Esophagus (tissue), 2 donors: Measurements from ENCODE around the gene CYFIP2. TPM values are rescaled to one million over a fixed set of nuclear protein-coding genes. Genes with fewer than 3 reads are reported as not detected.

Experiments used
- H3K27ac ChIP-seq, 2 donors: one replicate each; pipeline ENCODE4 v1.5.1; 2013; ENCODE audit warnings: low read depth in 2 of 2, mild to moderate bottlenecking in 2 of 2, inconsistent platforms in 1 of 2, low read length in 1 of 2, moderate library complexity in 1 of 2
- H3K27me3 ChIP-seq, 2 donors: one replicate each; pipeline ENCODE4 v1.6.1; 2013; ENCODE audit warnings: low read length in 2 of 2, control low read depth in 1 of 2, mild to moderate bottlenecking in 1 of 2; ENCODE audit not compliant: insufficient read depth in 2 of 2, control insufficient read depth in 1 of 2
- H3K36me3 ChIP-seq, 2 donors: one replicate each; pipeline ENCODE4 v1.6.1; 2013; ENCODE audit warnings: low read length in 1 of 2; ENCODE audit not compliant: control insufficient read depth in 2 of 2, insufficient read depth in 2 of 2
- H3K4me1 ChIP-seq, 2 donors: one replicate each; pipeline ENCODE4 v1.6.1; 2013; ENCODE audit warnings: low read length in 1 of 2; ENCODE audit not compliant: control insufficient read depth in 2 of 2, insufficient read depth in 2 of 2
- H3K4me3 ChIP-seq, 2 donors: one replicate each; pipeline ENCODE4 v1.5.1; 2013; ENCODE audit warnings: low read length in 2 of 2, mild to moderate bottlenecking in 2 of 2, low read depth in 1 of 2, moderate library complexity in 1 of 2
- H3K9me3 ChIP-seq, 2 donors: one replicate each; pipeline ENCODE4 v1.6.1; 2013; ENCODE audit warnings: mild to moderate bottlenecking in 2 of 2, low read depth in 1 of 2, low read length in 1 of 2, moderate library complexity in 1 of 2; ENCODE audit not compliant: control insufficient read depth in 2 of 2, insufficient read depth in 1 of 2
- WGBS, 2 donors: extraction: QIAGEN DNeasy Blood & Tissue Kit; methylation state at CpG; one replicate each; pipeline ENCODE4 v1.1.7; 2013; 5-methylcytosine and 5-hydroxymethylcytosine counted together
- polyA plus RNA-seq, 2 donors: library from polyadenylated mRNA; stranded (reverse); fragments of 200-250 nt; gene quantifications; one replicate each; pipeline ENCODE4 v1.2.3, GENCODE V29; 2013
- donor health status: healthy with polysubstance abuse.
- donor health status: Bipolar disorder and iron deficiency.

The CYFIP2 gene
- polyA plus RNA-seq, 2 donors: 2.0 to 3.3 TPM

- Histone ChIP-seq H3K4me3 (no peak overlapping the region), H3K36me3 (no peaks in the 10 kb centered on the region), H3K27me3 (no peaks in the 10 kb centered on the region), H3K4me1 (no peaks in the 10 kb centered on the region), H3K9me3 (no peaks in the 10 kb centered on the region), H3K27ac (no peak overlapping the region)
- 69 to 84% methylated on average over 14 of the region's 14 CpGs for WGBS, 2 donors
Measured at GRCh38 chr5:157309796-157310195, 43.9 kb downstream of the CYFIP2 start.

- Histone ChIP-seq H3K27ac (no peak overlapping the region), H3K27me3 (no peaks in the 10 kb centered on the region), H3K4me3 (no peak overlapping the region), H3K9me3 (no peaks in the 10 kb centered on the region), H3K4me1 (no peaks in the 10 kb centered on the region), H3K36me3 (no peaks in the 10 kb centered on the region)
- 95% methylated on average over 11 of the region's 11 CpGs for WGBS, 2 donors
Measured at GRCh38 chr5:157311595-157311994, 45.7 kb downstream of the CYFIP2 start.

- H3K27ac ChIP-seq: no peak overlapping the region
- no peaks in the 10 kb centered on the region for H3K36me3 ChIP-seq
- H3K4me3 ChIP-seq: no peak overlapping the region
- H3K27me3 ChIP-seq: no peaks in the 10 kb centered on the region
- no peaks in the 10 kb centered on the region for H3K9me3 ChIP-seq
- no peaks in the 10 kb centered on the region for H3K4me1 ChIP-seq
- WGBS, 2 donors: 23 to 32% methylated on average over 6 of the region's 6 CpGs
Measured at GRCh38 chr5:157312492-157312891, 46.6 kb downstream of the CYFIP2 start.

- WGBS, 2 donors: 91 to 95% methylated on average over 9 to 13 of the region's 13 CpGs
- Histone ChIP-seq H3K27ac (no peak overlapping the region), H3K36me3 (no peaks in the 10 kb centered on the region), H3K27me3 (no peaks in the 10 kb centered on the region), H3K4me1 (no peaks in the 10 kb centered on the region), H3K4me3 (no peak overlapping the region), H3K9me3 (no peaks in the 10 kb centered on the region)
Measured at GRCh38 chr5:157322581-157322980, 56.7 kb downstream of the CYFIP2 start.

- Histone ChIP-seq H3K36me3 (no peaks in the 10 kb centered on the region), H3K4me1 (no peaks in the 10 kb centered on the region), H3K27me3 (no peaks in the 10 kb centered on the region), H3K27ac (no peak overlapping the region), H3K9me3 (no peaks in the 10 kb centered on the region), H3K4me3 (no peak overlapping the region)
- WGBS, 2 donors: 81 to 84% methylated on average over 10 of the region's 10 CpGs
Measured at GRCh38 chr5:157323107-157323706, 57.3 kb downstream of the CYFIP2 start.

GRCh38 chr5:157324237-157324636, 58.3 kb downstream of the CYFIP2 start:
- Histone ChIP-seq H3K36me3 (no peaks in the 10 kb centered on the region), H3K4me1 (no peaks in the 10 kb centered on the region), H3K4me3 (no peak overlapping the region), H3K9me3 (no peaks in the 10 kb centered on the region), H3K27ac (no peak overlapping the region), H3K27me3 (no peaks in the 10 kb centered on the region)
- 96 to 97% methylated on average over 7 of the region's 7 CpGs for WGBS, 2 donors

- 76 to 85% methylated on average over 7 of the region's 7 CpGs for WGBS, 2 donors
- Histone ChIP-seq H3K9me3 (no peaks in the 10 kb centered on the region), H3K4me1 (no peaks in the 10 kb centered on the region), H3K27me3 (no peaks in the 10 kb centered on the region), H3K36me3 (no peaks in the 10 kb centered on the region), H3K4me3 (no peak overlapping the region), H3K27ac (no peak overlapping the region)
Measured at GRCh38 chr5:157326440-157327005, 60.6 kb downstream of the CYFIP2 start.

GRCh38 chr5:157327771-157328170, 61.8 kb downstream of the CYFIP2 start:
- H3K27ac ChIP-seq: no peak overlapping the region
- no peaks in the 10 kb centered on the region for H3K36me3 ChIP-seq
- H3K4me1 ChIP-seq: no peaks in the 10 kb centered on the region
- WGBS, 2 donors: 64% methylated on average over 3 of the region's 3 CpGs
- no peaks in the 10 kb centered on the region for H3K9me3 ChIP-seq
- H3K27me3 ChIP-seq: no peaks in the 10 kb centered on the region
- no peak overlapping the region for H3K4me3 ChIP-seq

GRCh38 chr5:157328277-157328912, 62.5 kb downstream of the CYFIP2 start:
- no peaks in the 10 kb centered on the region for H3K36me3 ChIP-seq
- H3K27ac ChIP-seq: no peak overlapping the region
- no peaks in the 10 kb centered on the region for H3K4me1 ChIP-seq
- 19 to 20% methylated on average over 12 of the region's 12 CpGs for WGBS, 2 donors
- no peaks in the 10 kb centered on the region for H3K27me3 ChIP-seq
- no peaks in the 10 kb centered on the region for H3K9me3 ChIP-seq
- H3K4me3 ChIP-seq: no peak overlapping the region

GRCh38 chr5:157331807-157332206, 65.9 kb downstream of the CYFIP2 start:
- 84 to 86% methylated on average over 3 of the region's 3 CpGs for WGBS, 2 donors
- Histone ChIP-seq H3K36me3 (no peaks in the 10 kb centered on the region), H3K27me3 (no peaks in the 10 kb centered on the region), H3K9me3 (no peaks in the 10 kb centered on the region), H3K4me3 (no peak overlapping the region), H3K27ac (no peak overlapping the region), H3K4me1 (no peaks in the 10 kb centered on the region)
